IMR-90 (cell line): Measurements from ENCODE around the gene NPIPB4. TPM values are rescaled to one million over a fixed set of nuclear protein-coding genes. Genes with fewer than 3 reads are reported as not detected.
"Not testable (repeated sequence)": the region's sequence is repeated elsewhere in the genome, so short reads cannot be mapped to it uniquely, and the experiment has no call there.

Experiments
- ATAC-seq: fragments of 200-7000 bp; cut with Tn5 transposase; 2 replicates; pipeline ENCODE4 v1.9.1; 2020; ENCODE audit warnings: low read depth, mild to moderate bottlenecking, moderate library complexity
- BruUV-seq: library from RNA; stranded (reverse); fragments of 400-500 nt; replicated peaks from 2 replicates; lab custom pipeline; 2021; lab: Mats Ljungman, UMichigan
- CTCF ChIA-PET: fragments of 300-600 bp; formaldehyde crosslinking; extraction: SDS; loops from one replicate; lab custom pipeline; 2021; ENCODE audit warnings: antibody characterized with exemption; lab: Yijun Ruan, JAX
- POLR2A ChIA-PET: fragments of 300-600 bp; sonication (Branson Sonifier 250); formaldehyde crosslinking; loops from one replicate; lab custom pipeline; 2022; ENCODE audit warnings: antibody characterized with exemption; ENCODE audit not compliant: unreplicated experiment; lab: Charles Lee
- DNase-seq: peaks from one replicate; pipeline ENCODE4 v3.0.0; 2013
- H2AFZ ChIP-seq: replicated peaks from 2 replicates; pipeline ENCODE3; 2013; ENCODE audit warnings: low read length, mild to moderate bottlenecking; ENCODE audit not compliant: poor library complexity
- H2AK5ac ChIP-seq: 2 replicates; pipeline ENCODE4 v1.6.1; 2013; ENCODE audit warnings: low read depth, low read length, inconsistent platforms
- H2AK9ac ChIP-seq: replicated peaks from 2 replicates; pipeline ENCODE3; 2013; ENCODE audit warnings: mild to moderate bottlenecking, low read depth, low read length, moderate library complexity; ENCODE audit not compliant: poor library complexity
- H2BK120ac ChIP-seq: 2 replicates; pipeline ENCODE4 v1.6.1; 2013; ENCODE audit warnings: low read depth, low read length, inconsistent platforms
- H2BK15ac ChIP-seq: 3 replicates; pipeline ENCODE4 v1.6.1; 2013; ENCODE audit warnings: low read depth, low read length, inconsistent platforms
- H2BK20ac ChIP-seq: 2 replicates; pipeline ENCODE4 v1.6.1; 2013; ENCODE audit warnings: low read depth, mild to moderate bottlenecking, inconsistent platforms, low read length, moderate library complexity
- H2BK5ac ChIP-seq: 2 replicates; pipeline ENCODE4 v1.6.1; 2013; ENCODE audit warnings: mild to moderate bottlenecking, low read depth, low read length, inconsistent platforms; ENCODE audit not compliant: poor library complexity, severe bottlenecking
- H3K14ac ChIP-seq: replicated peaks from 2 replicates; pipeline ENCODE4 v1.6.1; 2013; ENCODE audit warnings: low read depth, low read length, inconsistent platforms
- H3K18ac ChIP-seq: 2 replicates; pipeline ENCODE4 v1.6.1; 2013; ENCODE audit warnings: low read depth, low read length, control low read depth
- H3K23ac ChIP-seq: 2 replicates; pipeline ENCODE4 v1.6.1; 2013; ENCODE audit warnings: low read depth, low read length, inconsistent platforms
- H3K27ac ChIP-seq: 2 replicates; pipeline ENCODE4 v1.5.1; 2013; ENCODE audit warnings: mild to moderate bottlenecking, control low read depth, low read length; ENCODE audit not compliant: insufficient read depth
- H3K27me3 ChIP-seq: 2 replicates; pipeline ENCODE4 v1.6.1; 2013; ENCODE audit warnings: low read length; ENCODE audit not compliant: control insufficient read depth, insufficient read depth
- H3K36me3 ChIP-seq: 2 replicates; pipeline ENCODE4 v1.6.1; 2013; ENCODE audit warnings: low read length, mixed read lengths; ENCODE audit not compliant: control insufficient read depth, insufficient read depth
- H3K4ac ChIP-seq: 2 replicates; pipeline ENCODE4 v1.6.1; 2013; ENCODE audit warnings: low read depth, low read length, inconsistent platforms
- H3K4me1 ChIP-seq: 2 replicates; pipeline ENCODE4 v1.6.1; 2013; ENCODE audit warnings: low read length, mixed read lengths; ENCODE audit not compliant: control insufficient read depth, insufficient read depth
- H3K4me2 ChIP-seq: 2 replicates; pipeline ENCODE4 v1.6.1; 2013; ENCODE audit warnings: low read depth, mild to moderate bottlenecking, control low read depth, low read length, moderate library complexity
- H3K4me3 ChIP-seq: 2 replicates; pipeline ENCODE4 v1.5.1; 2013; ENCODE audit warnings: low read depth, mild to moderate bottlenecking, control low read depth, low read length, moderate library complexity; ENCODE audit not compliant: insufficient read depth
- H3K56ac ChIP-seq: 2 replicates; pipeline ENCODE4 v1.6.1; 2013; ENCODE audit warnings: low read length, inconsistent platforms; ENCODE audit not compliant: insufficient read depth; ENCODE audit errors: extremely low read depth
- H3K79me1 ChIP-seq, 2 experiments: 2 replicates each; pipeline ENCODE4 v1.6.1; 2013; ENCODE audit warnings: low read length in 2 of 2, inconsistent platforms in 1 of 2, low read depth in 1 of 2
- H3K9ac ChIP-seq: 2 replicates; pipeline ENCODE4 v1.6.1; 2013; ENCODE audit warnings: low read depth, low read length, control low read depth
- H3K9me1 ChIP-seq: 2 replicates; pipeline ENCODE4 v1.6.1; 2013; ENCODE audit warnings: low read length, inconsistent platforms; ENCODE audit not compliant: insufficient read depth
- H3K9me3 ChIP-seq: 2 replicates; pipeline ENCODE4 v1.6.1; 2013; ENCODE audit warnings: low read length; ENCODE audit not compliant: control insufficient read depth, insufficient read depth
- H4K20me1 ChIP-seq: 2 replicates; pipeline ENCODE4 v1.6.1; 2013; ENCODE audit warnings: low read length, inconsistent platforms; ENCODE audit not compliant: insufficient read depth
- H4K5ac ChIP-seq: 2 replicates; pipeline ENCODE4 v1.6.1; 2013; ENCODE audit warnings: mild to moderate bottlenecking, low read depth, low read length, control low read depth
- H4K8ac ChIP-seq, 2 experiments: 2 replicates each; pipeline ENCODE4 v1.6.1; 2013; ENCODE audit warnings: low read depth in 2 of 2, low read length in 2 of 2, control low read depth in 1 of 2, inconsistent platforms in 1 of 2
- H4K91ac ChIP-seq: 2 replicates; pipeline ENCODE4 v1.6.1; 2013; ENCODE audit warnings: low read depth, low read length, inconsistent platforms; ENCODE audit not compliant: insufficient read depth
- BHLHE40 ChIP-seq: fragments of 150-350 bp; IDR thresholded peaks from 2 replicates; pipeline ENCODE4 v1.6.1; 2016; ENCODE audit warnings: mild to moderate bottlenecking, low read depth, low read length
- POLR2A ChIP-seq: IDR thresholded peaks from 2 replicates; pipeline ENCODE4 v1.6.1; 2012; ENCODE audit warnings: mild to moderate bottlenecking, low read depth, low read length
- WGBS, 2 experiments: methylation state at CpG; one replicate each; pipeline versions ENCODE4 v1.1.5 to v1.1.7; 2013; ENCODE audit warnings: missing lambda C conversion rate in 2 of 2; ENCODE audit not compliant: insufficient read length in 1 of 2; ENCODE audit errors: extremely low coverage in 2 of 2; 5-methylcytosine and 5-hydroxymethylcytosine counted together
- dilution Hi-C: fragments of 300-500 bp; cut with HindIII; formaldehyde crosslinking; loops from one replicate; pipeline ENCODE4 v1.14.3; 2018; ENCODE audit warnings: low sequenced_read_pairs; ENCODE audit not compliant: unreplicated experiment
- in situ Hi-C: fragments of 300-500 bp; cut with MboI; formaldehyde crosslinking; loops from 3 replicates; pipeline ENCODE4 v1.14.3; 2019; ENCODE audit warnings: low sequenced_read_pairs, inconsistent platforms, mixed read lengths
- intact Hi-C: fragments of 100-400 bp; cut with micrococcal nuclease; formaldehyde crosslinking; loops from 2 replicates; pipeline ENCODE4 v1.10.0; 2022
- polyA plus RNA-seq, 3 experiments: library from polyadenylated mRNA; depleted of rRNA; stranded (reverse); fragments of >200 nt; gene quantifications; 2 replicates each; pipeline ENCODE4 v1.2.3, GENCODE V29; 2012; ENCODE audit warnings: low replicate concordance in 1 of 3
- total RNA-seq: library from RNA; depleted of rRNA; stranded (reverse); fragments of >200 nt; gene quantifications from 2 replicates; pipeline ENCODE4 v1.2.3, GENCODE V29; 2012

The NPIPB4 gene
- total and polyA plus RNA-seq, 2 of the 4 experiments (the other 2 are of a cell fraction), result 13.3 to 28.3 TPM

- peak overlapping the region; percentile 71 for H3K56ac ChIP-seq
- H3K9ac ChIP-seq, result peak overlapping the region; percentile 72
- peak overlapping the region; percentile 99 for H3K14ac ChIP-seq
- intact Hi-C loops, H3K36me3 ChIP-seq, H2AK5ac ChIP-seq, H3K9me3 ChIP-seq, dilution Hi-C loops, H2AK9ac ChIP-seq, in situ Hi-C loops, CTCF ChIA-PET, H3K9me1 ChIP-seq, H3K4me1 ChIP-seq, BruUV-seq, H4K20me1 ChIP-seq, H3K27me3 ChIP-seq: not testable (repeated sequence)
- 3% methylated on average over 10 of the region's 55 CpGs; no CpG with 5 or more reads in 1 of the 2 experiments for WGBS, 2 experiments
- peak overlapping the region; percentile 25; the same call in 1 of the 2 replicates for H3K18ac ChIP-seq
- H3K4ac ChIP-seq, result peak overlapping the region; percentile 98
- DNase-seq (peak; percentile 53), ATAC-seq (peak; percentile 97)
- peak overlapping the region; percentile 94 for H2BK15ac ChIP-seq
- H2BK5ac ChIP-seq, result peak overlapping the region; percentile 46
- peak overlapping the region; percentile 49 for H3K4me3 ChIP-seq
- H4K5ac ChIP-seq, result peak overlapping the region; percentile 66
- peak overlapping the region; percentile 98 for H3K23ac ChIP-seq
- POLR2A ChIA-PET, result interaction anchor here (0.6 kb wide), 1 partner anchor 335 kb away, joined by 3 read pairs; no protein-coding TSS in a partner anchor
- H4K91ac ChIP-seq, result peak overlapping the region; percentile 88
- peak overlapping the region; percentile 85; the same call in 1 of the 2 replicates for H2BK20ac ChIP-seq
- peak; percentile 52; the same call in 1 of the 2 replicates for TF ChIP-seq POLR2A
- TF ChIP-seq BHLHE40, result 0 out of 2 replicates have a peak, but pooled peaks have one; percentile 26
- peak overlapping the region; percentile 43 for H3K4me2 ChIP-seq
- peak overlapping the region; percentile 94 for H2AFZ ChIP-seq
- peaks cover 0 to 12% of the 10 kb centered on the region in 2 experiments; a peak in 2 of 4 replicates for H3K79me1 ChIP-seq
- peak overlapping the region; percentile 95 to 99 for H4K8ac ChIP-seq
- H3K27ac ChIP-seq, result peak overlapping the region; percentile 51
- H2BK120ac ChIP-seq, result peak overlapping the region; percentile 97
Measured at GRCh38 chr16:21820028-21820907, 37.3 kb downstream of the NPIPB4 start.

GRCh38 chr16:21819617-21820016, 37.9 kb downstream of the NPIPB4 start:
- H2BK120ac ChIP-seq, H4K91ac ChIP-seq, ATAC-seq, H3K9me3 ChIP-seq, H3K18ac ChIP-seq, CTCF ChIA-PET, H3K23ac ChIP-seq, dilution Hi-C loops, H3K27me3 ChIP-seq, H3K56ac ChIP-seq, H2AK5ac ChIP-seq, H3K9ac ChIP-seq, H3K27ac ChIP-seq, H3K4me1 ChIP-seq, H3K14ac ChIP-seq, H2AFZ ChIP-seq, DNase-seq, POLR2A ChIA-PET, BruUV-seq, intact Hi-C loops, H3K4me3 ChIP-seq, in situ Hi-C loops, H2BK15ac ChIP-seq, H3K9me1 ChIP-seq, H4K20me1 ChIP-seq, H2AK9ac ChIP-seq, H3K36me3 ChIP-seq, H2BK20ac ChIP-seq, H2BK5ac ChIP-seq: not testable (repeated sequence)
- 0 out of 2 replicates have a peak overlapping the region, but pooled peaks have one; percentile 21 for H4K5ac ChIP-seq
- H3K4me2 ChIP-seq, result peak overlapping the region; percentile 40; the same call in 1 of the 2 replicates
- peak overlapping the region; percentile 95 to 99; a peak in 2 of 4 replicates for H4K8ac ChIP-seq
- WGBS, 2 experiments, result no CpG with 5 or more reads among the region's 10 CpGs
- H3K79me1 ChIP-seq, result peaks cover 0 to 12% of the 10 kb centered on the region in 2 experiments; a peak in 2 of 4 replicates
- 0 out of 2 replicates have a peak overlapping the region, but pooled peaks have one; percentile 98 for H3K4ac ChIP-seq
